ENCODE data around the gene MS4A6E.

GRCh38 chr11:60328460-60328859 lies 1.4 kb downstream of the MS4A6E start:
- TF ChIP-seq CTCF (IDR thresholded peaks at IDR 0.05) (no peak), POLR2A (IDR thresholded peaks at IDR 0.05) (no peak)
